Measurements from ENCODE around the gene KRTAP13-2. TPM values are rescaled to one million over a fixed set of nuclear protein-coding genes. Genes with fewer than 3 reads are reported as not detected.

The KRTAP13-2 gene
- total and polyA plus RNA-seq, 7 donors, result not detected

- H3K27me3 ChIP-seq (ENCODE audit: insufficient read depth in 3 of 3, low read length in 2 of 3), result no peaks in the 10 kb centered on the region
- ATAC-seq, result no peak
Observed at GRCh38 chr21:30391492-30392025, 19.5 kb upstream of the KRTAP13-2 start.

DNA sequence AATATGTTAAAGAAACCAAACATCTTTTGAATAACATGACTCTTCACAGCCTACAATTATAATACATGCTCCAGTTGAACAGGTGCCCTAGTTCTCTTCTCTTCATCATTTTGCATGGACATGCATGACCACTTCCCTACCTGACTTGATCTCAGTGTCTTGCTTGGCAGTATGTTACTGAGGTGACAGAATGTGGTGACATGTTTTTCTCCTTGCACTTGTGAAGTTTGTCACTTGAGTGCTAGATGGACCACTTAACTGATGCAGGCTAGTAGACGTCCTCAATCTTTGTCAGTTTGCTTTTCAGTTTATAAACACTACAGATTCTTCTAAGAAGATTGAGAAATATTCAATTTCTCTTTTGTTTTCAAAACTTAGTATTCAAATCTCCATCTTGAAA is 10.1 kb upstream of the KRTAP13-2 start:
- DNase-seq (no peak), ATAC-seq (no peak)
- Histone ChIP-seq H3K36me3 (ENCODE audit: insufficient read depth in 1 of 2, low read depth in 1 of 2) (no peaks in the 10 kb centered on the region), H3K4me1 (no peaks in the 10 kb centered on the region), H3K9me3 (no peaks in the 10 kb centered on the region), H3K4me3 (no peak overlapping the region), H3K27ac (no peak overlapping the region), H3K27me3 (ENCODE audit: insufficient read depth in 3 of 3, low read length in 2 of 3) (no peaks in the 10 kb centered on the region)
- no peak for TF ChIP-seq CTCF (IDR thresholded peaks at IDR 0.05)
- intact Hi-C loops (cut with DNase I), result no loop called here
- 30 to 38% (median 31%) methylated on average over 1 of the region's 1 CpG for WGBS, 3 donors

More at GRCh38 chr21:30391492-30392025, 19.5 kb upstream of the KRTAP13-2 start:
- Histone ChIP-seq H3K27ac (no peak overlapping the region), H3K9me3 (no peaks in the 10 kb centered on the region), H3K4me3 (no peak overlapping the region), H3K36me3 (ENCODE audit: insufficient read depth in 1 of 2, low read depth in 1 of 2) (no peaks in the 10 kb centered on the region), H3K4me1 (no peaks in the 10 kb centered on the region)
- 60 to 65% (median 61%) methylated on average over 2 of the region's 2 CpGs for WGBS, 3 donors
- intact Hi-C loops (cut with DNase I), result no loop called here
- TF ChIP-seq CTCF (IDR thresholded peaks at IDR 0.05), result no peak
- no peak for DNase-seq

DNA sequence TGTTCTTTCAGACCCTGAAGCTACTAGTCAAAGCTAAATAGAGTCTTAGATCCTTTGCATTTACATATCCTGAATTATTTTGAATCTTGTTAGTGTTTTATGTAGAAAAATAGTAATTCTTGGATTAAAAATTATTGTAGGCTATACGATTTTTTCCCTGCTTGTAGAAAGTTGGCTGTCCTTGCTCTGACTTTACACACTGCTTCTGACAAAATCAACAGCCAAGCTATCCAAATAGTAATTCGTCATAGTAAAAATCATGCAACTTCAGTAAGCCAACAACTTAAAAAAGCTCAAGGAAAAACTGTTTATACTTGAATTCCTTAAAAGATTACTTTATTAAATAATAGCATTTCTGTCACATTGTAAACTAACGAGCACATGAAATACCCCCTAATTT is 16.2 kb downstream of the KRTAP13-2 start:
- no peak for ATAC-seq
- intact Hi-C loops (cut with DNase I), result no loop called here
- TF ChIP-seq CTCF (IDR thresholded peaks at IDR 0.05), result no peak
- Histone ChIP-seq H3K4me3 (no peak overlapping the region), H3K4me1 (no peaks in the 10 kb centered on the region), H3K27ac (no peak overlapping the region), H3K36me3 (ENCODE audit: insufficient read depth in 1 of 2, low read depth in 1 of 2) (no peaks in the 10 kb centered on the region), H3K9me3 (no peaks in the 10 kb centered on the region), H3K27me3 (ENCODE audit: insufficient read depth in 3 of 3, low read length in 2 of 3) (no peaks in the 10 kb centered on the region)
- no peak for DNase-seq
- WGBS, 3 donors, result 57 to 70% (median 66%) methylated on average over 3 of the region's 3 CpGs

GRCh38 chr21:30354308-30355005 is 17.6 kb downstream of the KRTAP13-2 start:
- no peaks in the 10 kb centered on the region for H3K36me3 ChIP-seq (ENCODE audit: insufficient read depth in 1 of 2, low read depth in 1 of 2)
- no peak for DNase-seq
- H3K27me3 ChIP-seq (ENCODE audit: insufficient read depth in 3 of 3, low read length in 2 of 3), result no peaks in the 10 kb centered on the region
- no peak overlapping the region for H3K4me3 ChIP-seq
- no peak for TF ChIP-seq CTCF (IDR thresholded peaks at IDR 0.05)
- ATAC-seq, result no peak
- H3K27ac ChIP-seq, result no peak overlapping the region
- no peaks in the 10 kb centered on the region for H3K4me1 ChIP-seq
- 61 to 74% (median 71%) methylated on average over 1 of the region's 1 CpG for WGBS, 3 donors
- H3K9me3 ChIP-seq, result no peaks in the 10 kb centered on the region
- intact Hi-C loops (cut with DNase I), result no loop called here

GRCh38 chr21:30351534-30351933 is 20.5 kb downstream of the KRTAP13-2 start:
- ATAC-seq, result no peak
- Histone ChIP-seq H3K36me3 (ENCODE audit: insufficient read depth in 1 of 2, low read depth in 1 of 2) (no peaks in the 10 kb centered on the region), H3K27ac (no peak overlapping the region), H3K9me3 (no peaks in the 10 kb centered on the region), H3K4me3 (no peak overlapping the region), H3K4me1 (no peaks in the 10 kb centered on the region), H3K27me3 (ENCODE audit: insufficient read depth in 3 of 3, low read length in 2 of 3) (no peaks in the 10 kb centered on the region)
- 92 to 96% (median 94%) methylated on average over 1 of the region's 1 CpG for WGBS, 3 donors
- no peak for DNase-seq
- TF ChIP-seq CTCF (IDR thresholded peaks at IDR 0.05), result no peak
- intact Hi-C loops (cut with DNase I), result no loop called here
